ENCODE data around the gene MYO5B.
"Not testable (repeated sequence)": the region's sequence is repeated elsewhere in the genome, so short reads cannot be mapped to it uniquely, and the experiment has no call there.

MYO5B gene

DNA sequence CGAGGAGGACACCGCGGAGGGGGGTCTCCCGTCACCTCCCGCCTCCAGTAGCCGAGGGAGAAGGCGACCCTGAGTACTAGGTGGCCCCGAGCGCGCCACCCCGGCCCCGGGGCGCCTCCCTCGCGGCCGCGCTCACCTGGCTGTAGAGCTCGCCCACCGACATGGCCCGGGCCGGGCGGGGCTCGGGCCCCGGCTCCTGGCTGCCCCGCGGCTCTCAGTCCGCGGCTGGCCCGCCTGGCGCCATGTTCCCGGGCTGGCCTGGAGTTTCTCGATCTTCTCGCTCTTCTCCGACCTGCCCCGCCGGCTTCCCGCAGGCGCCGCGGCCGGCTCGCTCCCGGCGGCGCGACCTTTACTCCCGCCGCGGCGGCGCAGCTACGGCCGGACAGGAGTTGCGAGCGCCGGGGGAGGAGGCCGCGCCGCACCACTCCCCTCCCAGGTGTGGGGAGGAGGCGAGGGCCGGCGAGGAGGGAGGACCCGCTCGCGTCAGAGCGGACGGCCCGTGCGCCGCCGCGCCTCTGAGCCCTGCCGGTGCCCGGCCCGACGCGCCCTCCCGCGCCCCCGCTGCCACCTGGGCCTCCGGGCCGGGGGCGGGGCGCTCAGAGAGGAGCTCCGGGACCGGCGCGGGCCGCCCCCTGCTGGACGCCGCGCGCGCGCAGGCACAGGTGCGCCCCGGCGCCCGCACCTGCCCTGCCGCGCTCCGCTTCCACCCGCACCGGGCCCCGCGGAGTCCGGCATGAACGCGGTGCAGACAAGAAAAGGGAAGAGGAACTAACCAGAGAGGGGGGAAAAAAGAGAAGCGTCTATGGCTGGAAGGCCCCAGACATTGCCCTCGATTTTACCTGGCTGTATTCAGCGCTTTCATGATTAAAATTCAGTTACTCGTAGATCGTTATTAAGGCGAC lies at the start of gene MYO5B:
Gene MYO5B, minus strand, starts transcription at position 517 of the 902 bp plus-strand sequence. Its CDS starts 354 bp downstream, at position 163.
- DNase-seq, result peak; percentile 41

DNA sequence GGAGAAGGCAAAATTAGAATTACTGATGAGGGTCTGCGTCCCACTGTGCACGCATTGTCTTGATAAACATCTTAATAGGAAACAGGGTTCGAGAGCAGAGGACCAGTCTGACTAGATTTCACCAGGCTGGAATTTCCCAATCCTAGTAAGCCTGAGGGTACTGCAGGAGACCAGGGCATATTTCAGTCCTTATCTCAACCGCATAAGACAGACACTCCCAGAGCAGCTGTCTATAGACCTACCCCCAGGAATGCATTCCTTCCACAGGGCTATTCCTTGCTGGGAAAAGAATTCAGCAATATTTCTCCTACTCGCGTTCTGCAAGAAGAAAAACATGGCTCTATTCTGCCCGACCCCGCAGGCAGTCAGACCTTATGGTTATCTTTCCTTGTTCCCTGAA lies 46.8 kb upstream of the MYO5B start:
- DNase-seq, result not testable (repeated sequence)

GRCh38 chr18:50240080-50240563 lies 45.2 kb upstream of the MYO5B start:
- DNase-seq, result peak; percentile 53

GRCh38 chr18:50232419-50232818 lies 37.5 kb upstream of the MYO5B start:
- DNase-seq, result no peak

DNA sequence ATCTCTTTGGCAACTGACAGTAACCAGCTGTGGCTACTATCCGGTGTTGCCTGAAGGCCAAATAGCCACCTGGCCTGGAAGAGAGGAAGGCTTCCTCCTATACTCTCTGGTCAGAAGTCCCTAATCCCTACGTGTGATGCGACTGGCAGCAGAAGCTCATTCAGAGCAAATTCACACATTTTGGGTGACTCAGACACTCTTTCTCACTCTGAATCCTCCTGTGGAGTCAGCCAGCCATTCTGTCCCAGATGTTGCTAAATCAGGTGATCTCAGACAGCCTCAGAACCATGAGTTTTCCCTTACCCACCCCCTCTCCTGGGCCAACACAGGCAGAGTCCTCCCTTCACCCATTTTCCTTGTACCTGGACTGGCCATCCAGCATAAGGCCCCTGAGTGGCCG lies 36.7 kb upstream of the MYO5B start:
- DNase-seq, result peak; percentile 58

GRCh38 chr18:50220249-50220648 lies 25.3 kb upstream of the MYO5B start:
- not testable (repeated sequence) for DNase-seq

DNA sequence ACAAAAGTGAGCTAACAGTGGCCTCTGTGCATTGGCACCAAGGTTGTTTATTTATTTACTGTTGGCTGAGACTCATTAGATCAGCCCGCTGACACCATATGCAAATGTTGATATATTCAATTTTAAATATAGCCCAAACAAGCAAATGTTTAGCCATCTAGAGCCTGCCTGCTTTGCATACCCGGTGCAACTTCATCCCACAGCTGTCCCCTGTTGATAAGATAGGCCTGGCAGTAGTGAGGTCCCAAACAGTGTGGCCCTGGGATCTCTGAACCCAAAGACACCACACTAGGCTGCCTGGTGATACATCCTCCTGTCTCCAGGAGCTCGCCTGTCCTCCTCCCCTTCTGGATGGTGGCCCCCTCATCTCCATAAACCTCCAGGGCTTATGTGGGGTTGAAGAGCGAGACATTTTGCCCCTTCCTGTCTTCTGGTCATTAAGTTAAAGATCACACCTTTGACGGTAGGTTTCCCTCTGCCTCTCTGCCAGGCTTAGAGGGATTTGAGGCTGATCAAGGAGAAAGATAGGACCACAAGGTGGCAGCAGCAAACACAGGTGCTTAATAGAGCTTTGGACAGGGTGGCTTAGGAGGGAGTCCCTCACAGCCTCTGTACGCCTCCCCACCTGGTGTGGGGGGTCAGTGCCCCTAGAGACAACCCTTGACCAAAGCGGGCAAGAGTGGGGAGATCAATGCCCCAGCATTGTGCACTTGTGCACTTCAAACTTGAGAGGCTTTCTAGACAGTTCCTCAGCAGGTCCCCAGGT lies 23.7 kb upstream of the MYO5B start:
- DNase-seq, result peak; percentile 44

DNA sequence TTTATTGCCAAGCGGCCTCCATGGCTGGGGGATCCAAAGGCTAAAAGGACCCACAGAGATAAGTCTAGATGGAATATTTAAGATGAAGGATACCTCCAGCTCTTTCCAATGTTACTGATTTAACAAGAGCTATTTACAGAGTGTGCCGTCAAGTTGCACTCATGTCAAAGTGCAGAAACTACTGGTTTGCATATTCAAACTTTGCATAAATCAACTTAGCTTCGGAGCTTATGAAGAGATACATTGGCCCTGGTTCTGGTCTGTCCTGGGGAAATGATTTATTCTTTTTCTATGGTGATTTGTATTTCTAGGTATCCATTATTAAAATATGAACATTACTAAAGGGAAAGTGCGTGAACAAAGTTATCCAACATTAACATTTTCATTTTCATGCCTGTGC lies 14.4 kb upstream of the MYO5B start:
- DNase-seq, result no peak

- no peak for DNase-seq
Measured at GRCh38 chr18:50207722-50208121, 12.8 kb upstream of the MYO5B start.

- peak; percentile 21 for DNase-seq
Measured at GRCh38 chr18:50203801-50204604, 9.1 kb upstream of the MYO5B start.

DNA sequence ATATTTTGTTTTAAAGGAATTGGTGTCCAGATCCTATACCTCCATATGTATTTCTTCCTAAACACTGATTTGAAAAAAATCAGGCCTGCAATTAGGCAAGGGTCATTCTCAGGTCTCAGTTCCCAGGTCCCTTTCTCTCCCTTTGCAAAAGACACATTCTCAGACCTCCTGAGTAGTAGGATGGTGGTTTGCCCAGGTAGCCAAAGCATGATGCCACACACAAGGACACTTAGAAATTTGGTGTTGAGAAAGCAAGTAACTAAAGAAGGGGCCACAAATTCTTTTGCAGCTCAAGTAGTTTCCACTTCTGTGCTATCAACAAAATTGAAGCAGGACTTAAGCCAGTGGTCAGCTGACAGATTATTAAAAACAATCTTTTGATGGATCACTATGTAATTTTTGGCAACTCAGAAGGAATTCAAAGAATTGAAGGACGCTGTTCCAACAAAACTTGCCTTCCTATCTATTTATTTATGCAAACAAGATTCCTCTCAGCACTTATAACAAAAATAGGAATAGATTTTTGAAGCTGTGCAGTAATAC lies 6.6 kb upstream of the MYO5B start:
- DNase-seq, result no peak

DNA sequence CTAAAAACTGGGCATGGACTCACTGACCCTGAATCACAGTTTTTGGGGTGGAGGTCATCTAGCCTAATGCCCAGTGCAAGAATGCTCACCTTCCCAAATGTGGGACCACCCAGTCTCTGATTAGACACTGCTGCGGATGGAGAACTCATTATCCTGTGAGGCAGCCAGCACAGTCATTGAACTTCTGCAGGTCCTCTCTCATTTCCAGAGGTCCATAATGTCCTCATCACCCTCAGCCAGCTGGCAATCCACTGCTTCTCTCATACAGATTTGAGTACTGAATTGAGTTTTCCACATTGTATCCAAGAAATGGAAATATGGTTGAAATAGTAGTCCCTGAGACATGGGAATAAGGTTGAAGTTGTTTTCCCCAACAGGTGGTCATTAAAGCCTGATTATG lies 5.0 kb upstream of the MYO5B start:
- DNase-seq, result no peak

GRCh38 chr18:50199346-50199855 lies 4.5 kb upstream of the MYO5B start:
- no peak for DNase-seq

DNA sequence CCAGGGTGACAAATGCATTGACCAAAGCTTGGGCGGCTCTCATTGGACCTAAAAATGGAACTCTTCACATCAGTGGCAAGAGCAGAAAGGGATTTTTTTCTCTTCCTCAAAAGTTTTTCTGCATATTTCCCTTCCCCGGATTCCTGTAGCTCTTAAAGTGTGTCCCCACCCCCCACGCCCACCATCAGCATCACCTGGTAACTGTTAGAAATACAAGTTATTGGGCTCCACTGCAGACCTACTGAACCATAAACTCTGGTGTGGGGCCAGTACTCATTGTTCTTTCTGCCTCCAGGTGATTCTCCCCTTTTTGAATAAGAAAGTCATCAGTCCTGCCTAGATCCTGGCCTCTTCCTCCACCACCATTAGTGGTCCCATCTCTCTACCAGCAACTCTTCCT lies 1.3 kb upstream of the MYO5B start:
- no peak for DNase-seq

DNA sequence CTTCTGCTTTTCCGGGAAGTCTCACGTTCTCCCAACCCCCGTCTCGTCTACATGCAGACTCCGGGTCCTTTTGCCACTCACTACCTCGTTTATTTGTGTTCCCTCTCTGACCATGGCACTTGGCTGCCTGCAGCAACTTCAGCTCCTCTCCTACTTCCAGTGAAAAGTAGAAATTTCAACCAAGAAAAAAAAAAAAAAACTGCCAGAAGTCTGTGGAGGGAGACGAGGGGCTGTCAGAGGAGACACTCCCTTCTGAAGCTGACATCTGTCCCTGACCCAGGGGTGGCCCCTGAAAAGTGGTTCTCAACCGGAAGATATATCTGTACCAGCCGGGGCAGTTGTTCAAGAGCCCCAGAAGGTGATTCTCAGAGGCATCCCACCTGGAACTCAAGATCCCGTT lies 742 bp upstream of the MYO5B start:
- no peak for DNase-seq

GRCh38 chr18:50193796-50194630 lies 934 bp downstream of the MYO5B start:
- DNase-seq, result peak; percentile 11

DNA sequence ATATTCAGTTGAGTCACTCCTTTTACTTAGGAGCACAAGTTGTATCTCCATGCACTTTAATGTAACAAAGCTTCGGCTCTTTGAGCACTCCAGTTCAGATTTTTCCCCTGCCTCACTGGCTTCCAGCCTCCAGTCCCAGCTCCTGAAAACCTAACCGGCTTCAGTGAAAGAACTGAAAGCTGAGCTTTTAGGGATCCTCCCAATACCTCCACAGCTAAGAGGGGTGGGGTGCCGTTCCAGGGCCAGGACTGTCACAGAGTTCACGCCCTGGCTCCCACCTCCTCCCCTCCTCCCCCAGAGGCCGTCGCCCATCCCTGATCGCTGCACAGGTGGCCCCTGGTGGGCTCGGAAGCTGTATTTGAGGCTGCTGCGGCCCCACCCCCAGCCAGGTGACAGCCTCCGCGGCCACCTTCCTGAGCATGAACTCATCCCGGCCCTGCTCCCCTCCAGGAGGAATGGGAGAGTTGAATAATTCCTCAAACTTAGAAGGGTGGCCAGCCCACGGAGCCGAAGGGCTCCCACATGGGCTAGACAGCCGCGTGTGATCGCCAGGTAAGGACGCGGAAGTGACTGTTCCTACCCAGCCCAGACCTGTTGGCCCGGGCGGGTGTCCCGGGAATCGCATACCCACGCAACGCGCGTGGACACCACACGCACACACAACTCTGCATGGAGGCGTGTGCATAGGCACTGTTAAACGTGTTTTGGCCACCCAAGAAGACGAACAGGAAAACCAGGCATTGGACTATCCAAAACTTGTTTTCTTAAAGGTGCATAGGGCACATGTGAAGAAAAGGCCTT lies 1.8 kb downstream of the MYO5B start:
- no peak for DNase-seq

DNA sequence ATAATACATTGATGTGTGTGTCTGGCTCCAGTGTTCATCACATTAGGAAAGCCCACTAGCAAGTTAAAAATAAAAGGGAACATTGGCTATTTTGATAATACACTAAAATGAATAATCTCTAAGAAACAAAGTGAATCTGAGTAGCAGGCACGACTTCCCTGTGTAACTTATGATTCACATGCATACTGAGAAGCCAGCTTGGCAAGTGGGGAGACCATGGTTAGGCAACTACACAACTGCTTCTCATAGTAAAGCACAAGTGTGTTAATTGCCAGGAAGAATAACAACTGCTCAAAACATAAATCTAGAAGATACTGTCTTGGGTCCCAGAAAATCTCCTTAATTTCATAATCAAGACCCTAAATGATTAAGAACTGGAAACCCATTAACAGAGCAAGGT lies 4.0 kb downstream of the MYO5B start:
- no peak for DNase-seq

DNA sequence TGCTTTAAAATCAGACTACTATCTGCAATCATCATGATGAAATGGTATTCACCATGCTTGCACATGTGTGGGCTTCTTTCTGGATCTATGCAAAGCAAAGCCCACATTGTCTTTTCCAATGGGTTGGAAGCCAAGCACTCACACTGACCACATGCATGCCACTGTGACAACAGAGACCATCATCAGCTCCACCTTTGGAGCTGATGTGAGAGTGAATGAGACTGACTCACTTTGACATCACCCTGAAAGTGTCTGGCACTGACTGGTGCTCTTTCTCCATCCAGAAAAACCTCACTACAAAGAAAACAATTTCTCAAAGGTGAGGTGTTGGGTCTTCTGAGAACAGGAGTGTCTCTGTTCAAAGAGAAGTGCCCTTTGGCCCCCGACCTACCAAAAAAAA lies 4.7 kb downstream of the MYO5B start:
- peak; percentile 4 for DNase-seq

DNA sequence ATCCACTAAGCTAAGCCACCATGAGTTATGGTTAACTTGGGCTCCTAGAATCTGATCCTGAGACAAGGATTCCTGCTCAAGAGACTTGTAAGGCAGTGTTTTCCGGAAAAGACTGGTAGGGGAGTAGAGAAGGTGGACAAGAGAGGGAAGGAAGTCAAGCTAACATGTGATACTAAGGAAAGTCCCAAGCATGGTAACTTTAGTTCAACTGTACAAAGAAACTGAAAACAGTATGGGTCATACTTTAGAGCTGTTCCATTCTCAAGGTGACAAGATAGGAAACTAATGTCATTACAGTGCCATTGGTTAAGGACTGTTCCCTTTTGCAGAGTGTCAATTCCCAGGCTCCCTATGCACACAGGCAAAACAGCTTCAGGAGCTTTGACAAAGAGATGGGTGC lies 5.8 kb downstream of the MYO5B start:
- DNase-seq, result no peak

- no peak for DNase-seq
Measured at GRCh38 chr18:50188652-50189051, 6.3 kb downstream of the MYO5B start.

Data from activated CD4-positive, alpha-beta T cell treated with anti-CD3 and anti-CD28 coated beads, Interleukin-2, Interleukin-6, amounts not matched to agents 100 ng/mL and 50 ng/mL, durations not matched to agents 16 hours and 8 hours (primary cell).